Duodenal mucosa (tissue), 2 donors: ENCODE measurements around the gene ARAP1.

Source experiments
- H3K27ac ChIP-seq: one replicate; pipeline ENCODE4 v1.7.0; 2013; ENCODE audit warnings: low read depth, low read length
- H3K27me3 ChIP-seq, 2 donors: one replicate each; pipeline ENCODE4 v1.7.0; 2013; ENCODE audit warnings: low read length in 2 of 2, control low read depth in 1 of 2; ENCODE audit not compliant: insufficient read depth in 2 of 2, control insufficient read depth in 1 of 2
- H3K36me3 ChIP-seq, 2 donors: one replicate each; pipeline ENCODE4 v1.7.0; 2013; ENCODE audit warnings: low read length in 2 of 2, control low read depth in 1 of 2; ENCODE audit not compliant: insufficient read depth in 2 of 2, control insufficient read depth in 1 of 2
- H3K4me1 ChIP-seq, 2 donors: one replicate each; pipeline ENCODE4 v1.7.0; 2013; ENCODE audit warnings: low read length in 2 of 2, control low read depth in 1 of 2; ENCODE audit not compliant: insufficient read depth in 2 of 2, control insufficient read depth in 1 of 2
- H3K4me3 ChIP-seq, 2 donors: one replicate each; pipeline ENCODE4 v1.7.0; 2013; ENCODE audit warnings: low read length in 2 of 2, low read depth in 1 of 2
- H3K9ac ChIP-seq, 2 donors: one replicate each; pipeline ENCODE4 v1.7.0; 2013; ENCODE audit warnings: low read length in 2 of 2, low read depth in 1 of 2
- H3K9me3 ChIP-seq, 2 donors: one replicate each; pipeline ENCODE4 v1.7.0; 2013; ENCODE audit warnings: low read length in 2 of 2, control low read depth in 1 of 2; ENCODE audit not compliant: control insufficient read depth in 1 of 2

The ARAP1 gene

GRCh38 chr11:72676861-72677341 is 75.3 kb downstream of the ARAP1 start:
- H3K4me3 ChIP-seq: no peak overlapping the region
- H3K9ac ChIP-seq: no peak overlapping the region
- H3K36me3 ChIP-seq: no peaks in the 10 kb centered on the region
- H3K27me3 ChIP-seq: peaks cover 50 to 56% of the 10 kb centered on the region in 2 donors
- H3K4me1 ChIP-seq: no peaks in the 10 kb centered on the region
- H3K27ac ChIP-seq: no peak overlapping the region
- H3K9me3 ChIP-seq: no peaks in the 10 kb centered on the region

GRCh38 chr11:72675221-72675620 is 77.0 kb downstream of the ARAP1 start:
- no peaks in the 10 kb centered on the region for H3K36me3 ChIP-seq
- no peaks in the 10 kb centered on the region for H3K4me1 ChIP-seq
- peaks cover 59 to 64% of the 10 kb centered on the region in 2 donors for H3K27me3 ChIP-seq
- H3K9ac ChIP-seq: no peak overlapping the region
- H3K9me3 ChIP-seq: no peaks in the 10 kb centered on the region
- H3K4me3 ChIP-seq: no peak overlapping the region
- H3K27ac ChIP-seq: no peak overlapping the region

- no peaks in the 10 kb centered on the region for H3K9me3 ChIP-seq
- H3K27ac ChIP-seq: no peak within 1 kb of the TSS
- peaks cover 64 to 68% of the 10 kb centered on the region in 2 donors for H3K27me3 ChIP-seq
- no peaks in the 10 kb centered on the region for H3K36me3 ChIP-seq
- no peaks in the 10 kb centered on the region for H3K4me1 ChIP-seq
- no peak within 1 kb of the TSS for H3K4me3 ChIP-seq
- no peak within 1 kb of the TSS for H3K9ac ChIP-seq
Observed at GRCh38 chr11:72673943-72674828, 78.0 kb downstream of the ARAP1 start, which contains the start of gene PDE2A. TSS of gene PDE2A (minus strand) at chr11:72674422. CDS start at chr11:72674207, 215 bp downstream.

GRCh38 chr11:72673284-72673942 is 78.8 kb downstream of the ARAP1 start:
- peaks cover 63 to 67% of the 10 kb centered on the region in 2 donors for H3K27me3 ChIP-seq
- H3K4me1 ChIP-seq: no peaks in the 10 kb centered on the region
- H3K27ac ChIP-seq: no peak overlapping the region
- H3K36me3 ChIP-seq: no peaks in the 10 kb centered on the region
- no peak overlapping the region for H3K4me3 ChIP-seq
- H3K9ac ChIP-seq: no peak overlapping the region
- H3K9me3 ChIP-seq: no peaks in the 10 kb centered on the region

GRCh38 chr11:72672597-72673238 is 79.5 kb downstream of the ARAP1 start:
- Histone ChIP-seq H3K4me3 (no peak overlapping the region), H3K27me3 (peaks cover 56 to 62% of the 10 kb centered on the region in 2 donors), H3K4me1 (no peaks in the 10 kb centered on the region), H3K9ac (no peak overlapping the region), H3K27ac (no peak overlapping the region), H3K36me3 (no peaks in the 10 kb centered on the region), H3K9me3 (peaks cover 0 to 2% of the 10 kb centered on the region in 2 donors)

- H3K4me3 ChIP-seq: no peak overlapping the region
- no peak overlapping the region for H3K9ac ChIP-seq
- no peaks in the 10 kb centered on the region for H3K4me1 ChIP-seq
- H3K27me3 ChIP-seq: peaks cover 46 to 59% of the 10 kb centered on the region in 2 donors
- H3K27ac ChIP-seq: no peak overlapping the region
- H3K36me3 ChIP-seq: no peaks in the 10 kb centered on the region
- peaks cover 5 to 8% of the 10 kb centered on the region in 2 donors for H3K9me3 ChIP-seq
Observed at GRCh38 chr11:72671152-72672099, 80.8 kb downstream of the ARAP1 start.

GRCh38 chr11:72670041-72670440 is 82.2 kb downstream of the ARAP1 start:
- Histone ChIP-seq H3K27ac (no peak overlapping the region), H3K9ac (no peak overlapping the region), H3K4me3 (no peak overlapping the region), H3K4me1 (no peaks in the 10 kb centered on the region), H3K36me3 (no peaks in the 10 kb centered on the region), H3K27me3 (peaks cover 36 to 46% of the 10 kb centered on the region in 2 donors), H3K9me3 (peaks cover 5 to 8% of the 10 kb centered on the region in 2 donors)

- H3K36me3 ChIP-seq: no peaks in the 10 kb centered on the region
- H3K27ac ChIP-seq: no peak overlapping the region
- no peaks in the 10 kb centered on the region for H3K4me1 ChIP-seq
- H3K9ac ChIP-seq: no peak overlapping the region
- peaks cover 5 to 8% of the 10 kb centered on the region in 2 donors for H3K9me3 ChIP-seq
- H3K4me3 ChIP-seq: no peak overlapping the region
- peaks cover 32 to 40% of the 10 kb centered on the region in 2 donors for H3K27me3 ChIP-seq
Observed at GRCh38 chr11:72669527-72669926, 82.7 kb downstream of the ARAP1 start.

GRCh38 chr11:72668629-72669347 is 83.4 kb downstream of the ARAP1 start:
- H3K4me3 ChIP-seq: no peak overlapping the region
- no peaks in the 10 kb centered on the region for H3K4me1 ChIP-seq
- H3K27ac ChIP-seq: no peak overlapping the region
- peaks cover 25 to 33% of the 10 kb centered on the region in 2 donors for H3K27me3 ChIP-seq
- H3K9me3 ChIP-seq: peaks cover 5 to 8% of the 10 kb centered on the region in 2 donors
- H3K36me3 ChIP-seq: no peaks in the 10 kb centered on the region
- no peak overlapping the region for H3K9ac ChIP-seq
